ENCODE data around the gene FTO. TPM values are rescaled to one million over a fixed set of nuclear protein-coding genes. Genes with fewer than 3 reads are reported as not detected.

Gene FTO
- polyA plus RNA-seq, 1 experiment, result 135 TPM

DNA sequence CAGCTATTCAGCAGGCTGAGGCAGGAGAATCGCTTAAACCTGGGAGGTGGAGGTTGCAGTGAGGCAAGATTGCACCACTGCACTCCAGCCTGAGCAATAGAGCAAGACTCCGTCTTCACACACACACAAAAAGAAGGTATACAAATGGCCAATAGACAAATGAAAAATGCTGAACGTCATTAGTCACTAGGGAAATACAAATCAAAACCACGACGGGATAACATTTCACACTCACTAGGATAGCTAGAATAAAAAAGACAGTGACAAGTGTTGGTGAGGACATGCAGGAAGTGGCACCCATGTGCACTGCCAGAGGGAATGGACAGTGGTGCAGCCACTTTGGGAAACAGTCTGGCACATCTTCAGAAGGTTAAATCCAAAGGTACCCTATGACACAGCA is 172.9 kb downstream of the FTO start:
- CTCF ChIA-PET, result interaction anchor here (2.3 kb wide), 1 partner anchor 15 kb away, joined by 8 read pairs; no protein-coding TSS in a partner anchor
- TF ChIP-seq, protein P1, sequence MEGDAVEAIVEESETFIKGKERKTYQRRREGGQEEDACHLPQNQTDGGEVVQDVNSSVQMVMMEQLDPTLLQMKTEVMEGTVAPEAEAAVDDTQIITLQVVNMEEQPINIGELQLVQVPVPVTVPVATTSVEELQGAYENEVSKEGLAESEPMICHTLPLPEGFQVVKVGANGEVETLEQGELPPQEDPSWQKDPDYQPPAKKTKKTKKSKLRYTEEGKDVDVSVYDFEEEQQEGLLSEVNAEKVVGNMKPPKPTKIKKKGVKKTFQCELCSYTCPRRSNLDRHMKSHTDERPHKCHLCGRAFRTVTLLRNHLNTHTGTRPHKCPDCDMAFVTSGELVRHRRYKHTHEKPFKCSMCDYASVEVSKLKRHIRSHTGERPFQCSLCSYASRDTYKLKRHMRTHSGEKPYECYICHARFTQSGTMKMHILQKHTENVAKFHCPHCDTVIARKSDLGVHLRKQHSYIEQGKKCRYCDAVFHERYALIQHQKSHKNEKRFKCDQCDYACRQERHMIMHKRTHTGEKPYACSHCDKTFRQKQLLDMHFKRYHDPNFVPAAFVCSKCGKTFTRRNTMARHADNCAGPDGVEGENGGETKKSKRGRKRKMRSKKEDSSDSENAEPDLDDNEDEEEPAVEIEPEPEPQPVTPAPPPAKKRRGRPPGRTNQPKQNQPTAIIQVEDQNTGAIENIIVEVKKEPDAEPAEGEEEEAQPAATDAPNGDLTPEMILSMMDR (IDR thresholded peaks at IDR 0.05; ENCODE audit: low read depth, low read length), result no peak
- Histone ChIP-seq H3K27me3 (ENCODE audit: control insufficient read depth, insufficient read depth, low read length) (no peaks in the 10 kb centered on the region), H3K27ac (ENCODE audit: low read depth, low read length) (no peak overlapping the region), H3K4me3 (ENCODE audit: low read depth, low read length) (no peak overlapping the region), H3K9me3 (ENCODE audit: control insufficient read depth, insufficient read depth, low read length) (no peaks in the 10 kb centered on the region)
- no peak for DNase-seq (ENCODE audit: low read depth, low spot score)
- POLR2A ChIA-PET, result no interaction called here

GRCh38 chr16:53878216-53878615 is 174.3 kb downstream of the FTO start:
- Histone ChIP-seq H3K4me3 (ENCODE audit: low read depth, low read length) (no peak overlapping the region), H3K27me3 (ENCODE audit: control insufficient read depth, insufficient read depth, low read length) (no peaks in the 10 kb centered on the region), H3K9me3 (ENCODE audit: control insufficient read depth, insufficient read depth, low read length) (no peaks in the 10 kb centered on the region), H3K27ac (ENCODE audit: low read depth, low read length) (no peak overlapping the region)
- no peak for DNase-seq (ENCODE audit: low read depth, low spot score)
- TF ChIP-seq, protein P1 (IDR thresholded peaks at IDR 0.05; ENCODE audit: low read depth, low read length), result no peak
- CTCF ChIA-PET, result interaction anchor here (2.3 kb wide), 1 partner anchor 14 kb away, joined by 8 read pairs; no protein-coding TSS in a partner anchor
- POLR2A ChIA-PET, result no interaction called here

DNA sequence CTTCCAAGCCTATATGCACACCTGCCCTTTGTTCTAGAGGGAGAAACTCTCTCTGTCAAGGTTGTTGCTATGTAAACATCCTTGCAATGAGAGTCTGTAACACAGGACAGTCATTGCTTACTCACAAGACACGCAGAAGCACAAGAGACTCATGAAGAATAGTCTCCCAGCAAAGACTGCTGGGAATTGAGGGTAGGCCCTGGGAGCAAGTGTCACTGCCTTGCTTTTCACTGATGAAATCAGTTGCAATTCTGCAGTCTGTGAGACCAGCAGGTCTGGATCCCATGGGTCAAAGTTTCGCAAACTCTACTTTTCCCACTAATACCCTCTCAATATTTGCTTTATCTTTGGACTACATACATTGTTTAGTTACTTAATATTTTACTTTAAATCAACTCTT is 177.4 kb downstream of the FTO start:
- no peak overlapping the region for H3K27ac ChIP-seq (ENCODE audit: low read depth, low read length)
- H3K4me3 ChIP-seq (ENCODE audit: low read depth, low read length), result no peak overlapping the region
- ChIA-PET POLR2A (no interaction called here), CTCF (interaction anchor here (2.8 kb wide), 1 partner anchor 11 kb away, joined by 14 read pairs; no protein-coding TSS in a partner anchor)
- H3K27me3 ChIP-seq (ENCODE audit: control insufficient read depth, insufficient read depth, low read length), result no peaks in the 10 kb centered on the region
- DNase-seq (ENCODE audit: low read depth, low spot score), result peak; percentile 27
- TF ChIP-seq, protein P1 (IDR thresholded peaks at IDR 0.05; ENCODE audit: low read depth, low read length), result no peak
- H3K9me3 ChIP-seq (ENCODE audit: control insufficient read depth, insufficient read depth, low read length), result no peaks in the 10 kb centered on the region

GRCh38 chr16:53882310-53882709 is 178.4 kb downstream of the FTO start:
- TF ChIP-seq, protein P1 (IDR thresholded peaks at IDR 0.05; ENCODE audit: low read depth, low read length), result no peak
- POLR2A ChIA-PET, result no interaction called here
- CTCF ChIA-PET, result interaction anchor here (2.8 kb wide), 1 partner anchor 10 kb away, joined by 14 read pairs; no protein-coding TSS in a partner anchor
- no peak for DNase-seq (ENCODE audit: low read depth, low spot score)
- no peaks in the 10 kb centered on the region for H3K9me3 ChIP-seq (ENCODE audit: control insufficient read depth, insufficient read depth, low read length)
- no peaks in the 10 kb centered on the region for H3K27me3 ChIP-seq (ENCODE audit: control insufficient read depth, insufficient read depth, low read length)
- no peak overlapping the region for H3K27ac ChIP-seq (ENCODE audit: low read depth, low read length)
- no peak overlapping the region for H3K4me3 ChIP-seq (ENCODE audit: low read depth, low read length)

DNA sequence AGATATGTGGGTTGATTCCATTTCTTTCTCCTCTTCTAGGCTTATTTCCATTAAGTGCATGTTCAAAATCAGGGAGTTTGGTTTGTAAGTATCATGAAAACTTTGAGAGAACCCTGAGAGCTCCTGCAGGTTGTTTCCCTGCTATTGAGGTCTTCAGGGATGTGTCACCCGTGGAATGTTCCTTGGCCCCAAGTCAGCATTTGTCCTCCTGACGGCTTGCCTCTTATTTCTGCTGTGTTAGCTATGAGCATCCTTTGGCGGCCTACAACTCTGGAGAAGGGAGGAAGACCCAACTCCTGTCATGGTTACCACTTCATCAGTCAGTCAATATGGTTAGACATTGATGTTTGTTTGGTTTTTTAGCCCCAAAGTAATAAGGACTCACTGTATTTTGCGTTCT is 180.8 kb downstream of the FTO start:
- TF ChIP-seq, protein P1 (IDR thresholded peaks at IDR 0.05; ENCODE audit: low read depth, low read length), result no peak

More for the DNA sequence above, 180.8 kb downstream of the FTO start:
- ChIA-PET POLR2A (no interaction called here), CTCF (interaction anchor here (0.5 to 1.2 kb wide), 2 partner anchors 131 to 142 kb away, joined by 3 to 4 read pairs; no protein-coding TSS in a partner anchor)
- Histone ChIP-seq H3K4me3 (ENCODE audit: low read depth, low read length) (no peak overlapping the region), H3K27ac (ENCODE audit: low read depth, low read length) (no peak overlapping the region), H3K27me3 (ENCODE audit: control insufficient read depth, insufficient read depth, low read length) (no peaks in the 10 kb centered on the region), H3K9me3 (ENCODE audit: control insufficient read depth, insufficient read depth, low read length) (no peaks in the 10 kb centered on the region)
- DNase-seq (ENCODE audit: low read depth, low spot score), result no peak

Data from AG04450 (cell line).